AG10803 (cell line): Measurements from ENCODE around the gene ADARB1.

Experiments
- DNase-seq: peaks from one replicate; pipeline ENCODE4 v3.0.0; 2010; ENCODE audit warnings: low read depth
- H3K4me3 ChIP-seq: 2 replicates; pipeline ENCODE4 v1.5.1; 2011; ENCODE audit warnings: mild to moderate bottlenecking, low read length, control low read depth
- TF ChIP-seq, protein P1 (sequence below): conservative IDR thresholded peaks from 2 replicates; pipeline ENCODE4 v1.5.1; 2011; ENCODE audit warnings: mild to moderate bottlenecking, low read length, control low read depth, inconsistent platforms

ADARB1 gene

DNA sequence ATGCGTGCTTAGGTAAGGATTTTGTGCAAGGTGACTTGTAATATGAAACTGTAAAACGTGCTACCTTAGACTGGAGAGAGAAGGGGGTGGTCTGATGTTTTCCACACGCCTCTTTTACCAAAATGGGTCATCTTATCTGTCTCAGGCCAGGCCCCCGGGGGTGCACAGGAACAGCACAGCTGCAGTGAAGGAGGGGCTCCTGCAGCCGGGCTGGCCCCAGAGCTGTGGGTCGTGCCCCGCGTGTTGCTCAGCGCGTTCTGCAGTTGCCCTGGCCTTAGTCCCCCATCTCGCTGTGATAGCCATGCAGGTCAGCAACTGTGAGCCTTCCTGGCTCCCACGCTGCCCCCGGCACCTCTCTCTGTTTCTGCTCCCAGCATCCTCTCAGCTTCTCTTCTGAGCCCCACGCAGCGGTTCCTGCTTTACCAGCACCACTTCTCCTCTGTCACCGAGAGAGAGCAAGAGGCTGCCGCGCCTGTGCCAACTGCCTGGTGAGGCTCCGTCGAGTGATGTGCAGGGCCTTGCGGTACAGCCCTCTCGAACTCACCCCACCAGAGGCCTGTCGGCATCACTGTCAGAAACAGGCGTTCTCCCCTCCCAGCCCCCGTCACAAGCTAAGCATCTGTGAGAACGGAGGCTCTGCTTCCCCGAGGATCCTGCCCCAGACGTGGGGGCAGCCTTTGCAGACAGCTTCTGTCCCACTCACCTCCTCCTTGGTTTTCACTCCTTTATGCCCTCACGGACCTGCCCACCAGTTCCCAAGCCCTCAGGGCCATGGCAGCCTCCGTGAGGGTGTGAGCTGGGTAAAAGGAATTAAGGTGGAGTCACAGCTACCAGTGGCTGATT is 73.3 kb downstream of the ADARB1 start:
- no peak overlapping the region for H3K4me3 ChIP-seq
- no peak for DNase-seq
- TF ChIP-seq, protein P1, sequence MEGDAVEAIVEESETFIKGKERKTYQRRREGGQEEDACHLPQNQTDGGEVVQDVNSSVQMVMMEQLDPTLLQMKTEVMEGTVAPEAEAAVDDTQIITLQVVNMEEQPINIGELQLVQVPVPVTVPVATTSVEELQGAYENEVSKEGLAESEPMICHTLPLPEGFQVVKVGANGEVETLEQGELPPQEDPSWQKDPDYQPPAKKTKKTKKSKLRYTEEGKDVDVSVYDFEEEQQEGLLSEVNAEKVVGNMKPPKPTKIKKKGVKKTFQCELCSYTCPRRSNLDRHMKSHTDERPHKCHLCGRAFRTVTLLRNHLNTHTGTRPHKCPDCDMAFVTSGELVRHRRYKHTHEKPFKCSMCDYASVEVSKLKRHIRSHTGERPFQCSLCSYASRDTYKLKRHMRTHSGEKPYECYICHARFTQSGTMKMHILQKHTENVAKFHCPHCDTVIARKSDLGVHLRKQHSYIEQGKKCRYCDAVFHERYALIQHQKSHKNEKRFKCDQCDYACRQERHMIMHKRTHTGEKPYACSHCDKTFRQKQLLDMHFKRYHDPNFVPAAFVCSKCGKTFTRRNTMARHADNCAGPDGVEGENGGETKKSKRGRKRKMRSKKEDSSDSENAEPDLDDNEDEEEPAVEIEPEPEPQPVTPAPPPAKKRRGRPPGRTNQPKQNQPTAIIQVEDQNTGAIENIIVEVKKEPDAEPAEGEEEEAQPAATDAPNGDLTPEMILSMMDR, result no peak

DNA sequence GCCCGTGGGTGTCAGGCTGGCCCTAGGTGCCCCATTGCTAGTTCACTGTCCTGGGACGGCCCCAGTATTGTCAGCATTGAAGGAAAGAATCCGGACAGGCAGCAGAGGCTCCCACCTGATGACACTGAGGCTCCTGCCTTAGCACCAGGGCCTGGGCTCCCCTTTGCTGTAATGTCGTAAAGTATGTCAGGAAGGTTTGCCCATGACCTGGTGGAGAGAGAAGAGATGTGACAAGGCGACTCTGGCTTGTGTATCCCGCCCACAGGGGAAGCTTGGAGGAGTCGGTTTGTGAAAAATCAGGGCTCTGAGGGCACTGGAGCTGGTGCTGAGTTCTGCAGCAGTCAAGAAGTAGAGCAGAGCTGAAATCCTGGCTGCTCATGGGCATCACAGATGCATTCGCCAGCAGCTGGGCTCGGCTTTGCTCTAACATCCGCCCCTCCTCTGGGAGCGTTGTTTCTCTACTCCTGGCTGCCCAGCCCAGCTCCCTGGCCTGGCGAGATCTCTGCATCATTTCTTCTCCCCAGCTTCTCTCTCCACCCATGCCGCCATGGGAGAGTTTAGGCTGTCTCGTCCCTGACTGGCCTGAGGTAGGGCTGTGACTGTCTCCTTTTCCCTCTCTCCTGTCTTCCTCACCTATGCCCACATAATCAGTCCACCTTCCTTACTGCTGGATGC is 74.1 kb downstream of the ADARB1 start:
- TF ChIP-seq, protein P1, result no peak
- no peak for DNase-seq
- H3K4me3 ChIP-seq, result no peak overlapping the region

DNA sequence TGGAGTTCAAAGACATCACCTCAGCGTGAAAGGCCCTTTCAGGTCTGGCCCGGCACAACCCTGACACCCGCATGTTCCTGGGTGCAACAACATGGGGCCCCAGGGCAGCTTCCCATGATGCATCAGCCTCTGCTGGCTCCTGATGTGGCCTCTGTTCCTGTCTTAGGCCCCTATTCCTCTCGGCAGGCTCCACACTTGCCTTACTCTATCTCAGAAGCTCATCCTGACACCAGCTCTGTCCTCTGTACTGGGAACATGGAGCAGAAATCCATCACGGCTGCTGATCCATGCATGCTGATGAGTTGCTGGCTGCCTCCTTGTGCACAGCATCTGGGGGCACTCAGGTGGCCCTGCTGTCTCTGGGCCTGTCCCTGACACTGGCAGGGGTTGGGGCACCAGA is 74.6 kb downstream of the ADARB1 start:
- TF ChIP-seq, protein P1, result no peak
- no peak for DNase-seq
- H3K4me3 ChIP-seq, result no peak overlapping the region

DNA sequence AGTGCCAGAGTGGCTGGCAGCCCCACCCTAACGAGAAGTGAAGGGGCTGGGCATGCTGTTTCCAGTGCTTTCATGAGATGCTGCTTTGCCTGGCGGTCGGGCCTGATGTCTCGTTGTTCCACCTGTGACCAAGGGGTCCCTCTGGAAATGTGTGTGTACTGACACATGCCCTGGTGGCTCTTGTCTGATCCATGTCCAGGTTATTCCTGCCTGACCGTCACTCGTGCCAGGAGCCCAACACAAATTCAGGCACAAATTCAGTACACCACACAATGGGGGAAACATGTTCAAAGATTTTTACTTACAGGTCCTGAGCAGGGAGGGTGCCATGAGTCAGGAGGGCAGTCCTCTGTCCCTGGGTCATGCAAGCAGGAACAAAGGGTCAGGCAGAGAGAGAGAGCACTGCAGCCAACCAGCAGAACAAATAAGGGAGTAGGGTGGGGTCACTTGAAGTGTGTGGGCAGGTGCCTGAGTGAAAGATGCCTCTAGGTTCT is 76.3 kb downstream of the ADARB1 start:
- no peak overlapping the region for H3K4me3 ChIP-seq
- DNase-seq, result no peak
- TF ChIP-seq, protein P1, result no peak

DNA sequence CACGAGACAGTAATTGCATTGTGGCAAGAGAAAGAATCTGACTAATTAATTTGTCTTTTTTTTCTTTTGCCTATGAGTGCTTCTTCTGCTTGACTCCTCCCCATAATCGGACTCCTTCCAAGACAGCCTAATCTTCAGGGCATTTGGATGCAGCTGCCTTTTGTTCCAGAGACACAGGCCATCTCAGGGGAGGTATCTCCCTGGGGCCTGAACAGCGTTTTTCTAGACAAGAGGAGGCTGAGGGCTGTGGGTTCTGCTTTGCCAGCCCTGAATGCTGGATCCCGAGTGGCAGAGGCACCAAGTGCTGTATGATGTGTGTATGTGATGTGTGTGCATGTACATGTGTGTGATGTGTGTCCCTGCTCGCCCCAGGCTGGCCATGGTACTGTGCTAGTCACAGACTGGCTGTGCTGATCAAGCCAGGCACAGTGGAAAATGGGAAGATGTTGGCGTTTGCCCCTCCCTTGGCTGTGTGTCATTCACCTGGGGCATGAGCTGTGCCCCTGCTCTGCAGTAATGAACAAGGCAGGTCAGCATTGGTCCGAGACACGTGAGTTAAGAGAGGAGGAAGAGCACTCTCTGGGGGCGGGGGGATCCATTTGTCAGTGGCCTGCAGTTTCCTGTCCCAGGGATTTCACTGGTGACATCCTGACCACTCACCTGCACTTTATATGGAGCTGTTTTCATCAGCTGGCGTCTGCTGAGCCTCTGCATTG is 77.2 kb downstream of the ADARB1 start:
- DNase-seq, result no peak
- H3K4me3 ChIP-seq, result no peak overlapping the region
- TF ChIP-seq, protein P1, result no peak

DNA sequence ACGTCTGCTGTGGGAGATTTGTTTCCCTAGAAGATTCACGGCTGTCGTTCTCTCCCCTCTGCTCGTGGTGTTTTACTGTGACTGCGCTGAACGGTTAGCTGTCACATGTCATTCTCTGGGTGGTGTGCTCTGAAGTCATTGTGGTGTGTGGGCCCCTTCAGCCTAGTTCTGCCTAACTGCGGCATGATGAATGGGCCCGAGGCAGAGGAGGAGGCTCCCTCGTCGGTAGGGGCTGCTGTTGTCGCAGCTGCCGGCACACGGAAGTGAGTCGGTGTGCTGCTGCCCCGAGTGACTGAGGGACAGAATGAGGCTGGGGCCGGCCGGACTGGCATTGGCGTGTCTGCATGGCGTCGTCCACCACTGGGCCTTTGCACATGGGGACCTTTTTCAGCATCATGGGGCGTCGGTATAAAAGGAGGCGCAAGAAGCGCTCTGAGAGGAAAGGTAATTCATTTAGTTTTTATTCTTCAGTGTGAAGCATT is 77.9 kb downstream of the ADARB1 start:
- TF ChIP-seq, protein P1, result no peak
- no peak for DNase-seq
- no peak overlapping the region for H3K4me3 ChIP-seq
